ENCODE measurements around the gene WDR93. TPM values are rescaled to one million over a fixed set of nuclear protein-coding genes. Genes with fewer than 3 reads are reported as not detected.

The WDR93 gene
- not detected in 2 replicates for total RNA-seq

GRCh38 chr15:89690276-89691218, at the start of gene WDR93, which contains the start of gene PEX11A:
Gene WDR93 (plus strand): TSS chr15:89690811. CDS start chr15:89701747, 10,936 bp downstream.
Gene PEX11A (minus strand): TSS chr15:89690754. CDS start chr15:89690632, 122 bp downstream.
- intact Hi-C loops (cut with micrococcal nuclease) = loop anchor here (2.0 kb wide), 1 partner anchor 60 kb away; the partner anchor contains the start of gene MESP1

- intact Hi-C loops (cut with micrococcal nuclease) = no loop called here
These were observed 49.6 kb upstream of the WDR93 start for GRCh38 chr15:89641053-89641452.

GRCh38 chr15:89642106-89642505, 48.5 kb upstream of the WDR93 start:
- intact Hi-C loops (cut with micrococcal nuclease) = no loop called here

GRCh38 chr15:89645680-89646079, 44.9 kb upstream of the WDR93 start:
- intact Hi-C loops (cut with micrococcal nuclease) = no loop called here

GRCh38 chr15:89646416-89647141, 44.0 kb upstream of the WDR93 start:
- intact Hi-C loops (cut with micrococcal nuclease) = no loop called here

GRCh38 chr15:89647191-89647851, 43.3 kb upstream of the WDR93 start:
- intact Hi-C loops (cut with micrococcal nuclease) = no loop called here

- intact Hi-C loops (cut with micrococcal nuclease) = no loop called here
These were observed 42.3 kb upstream of the WDR93 start for GRCh38 chr15:89648106-89649012.

- intact Hi-C loops (cut with micrococcal nuclease) = no loop called here
These were observed 41.5 kb upstream of the WDR93 start for GRCh38 chr15:89649013-89649625.

GRCh38 chr15:89649716-89650115, 40.9 kb upstream of the WDR93 start:
- intact Hi-C loops (cut with micrococcal nuclease) = no loop called here

GRCh38 chr15:89652131-89652530, 38.5 kb upstream of the WDR93 start:
- intact Hi-C loops (cut with micrococcal nuclease) = no loop called here

- intact Hi-C loops (cut with micrococcal nuclease) = no loop called here
These were observed 37.9 kb upstream of the WDR93 start for GRCh38 chr15:89652666-89653065.

GRCh38 chr15:89653578-89653977, 37.0 kb upstream of the WDR93 start:
- intact Hi-C loops (cut with micrococcal nuclease) = no loop called here

- intact Hi-C loops (cut with micrococcal nuclease) = no loop called here
These were observed 36.3 kb upstream of the WDR93 start for GRCh38 chr15:89654301-89654761.

GRCh38 chr15:89654847-89655805, 35.5 kb upstream of the WDR93 start, which contains the start of gene KIF7:
Gene KIF7 (minus strand): TSS chr15:89655467. CDS start chr15:89652930, 2,537 bp downstream.
- intact Hi-C loops (cut with micrococcal nuclease) = no loop called here

GRCh38 chr15:89656116-89656815, 34.3 kb upstream of the WDR93 start:
- intact Hi-C loops (cut with micrococcal nuclease) = no loop called here

GRCh38 chr15:89657686-89658200, 32.9 kb upstream of the WDR93 start:
- intact Hi-C loops (cut with micrococcal nuclease) = no loop called here

GRCh38 chr15:89659295-89659694, 31.3 kb upstream of the WDR93 start:
- intact Hi-C loops (cut with micrococcal nuclease) = no loop called here

GRCh38 chr15:89660556-89660955, 30.1 kb upstream of the WDR93 start:
- intact Hi-C loops (cut with micrococcal nuclease) = no loop called here

Data from T-helper 2 cell treated with Interferon-gamma antibody and Interleukin-4, amounts not matched to agents 100 ng/mL and 5 ng/mL, for 36 hours (primary cell).